Suppressor macrophage treated with lipopolysaccharide for 1 hour (primary cell): ENCODE data around the gene PCDH15.

Source experiments
- DNase-seq, 3 donors: peaks; one replicate each; pipeline ENCODE4 v3.0.0-alpha.2; 2020 to 2022

Gene PCDH15

DNA sequence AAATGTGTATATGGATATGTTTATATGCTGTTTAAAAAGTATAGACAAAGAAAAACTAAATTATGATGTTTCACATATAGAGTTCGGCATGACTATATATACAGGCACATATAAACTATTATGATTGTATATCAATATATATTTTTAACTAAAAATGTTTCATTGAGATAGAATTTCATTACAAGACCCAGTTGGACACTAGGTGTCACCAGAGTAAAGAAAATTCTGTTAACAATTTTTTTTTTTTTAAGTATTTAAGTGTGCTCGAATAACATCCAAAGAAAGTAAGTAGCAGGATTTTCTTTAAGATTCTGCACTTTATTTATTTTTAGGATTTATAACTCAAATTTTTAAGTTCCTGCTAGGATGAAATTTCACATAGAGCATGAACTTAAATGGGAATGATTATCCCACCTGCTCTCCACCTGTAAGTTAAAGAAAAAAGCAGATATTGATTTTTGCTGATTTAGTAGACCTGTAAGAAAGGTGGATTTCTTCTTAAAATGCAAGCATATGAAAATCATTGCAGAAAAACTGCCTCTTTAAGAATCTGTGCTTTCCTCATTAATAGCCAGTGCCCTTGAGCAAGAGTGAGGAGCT is 961.5 kb downstream of the PCDH15 start:
- DNase-seq = peak in 2 of 3 donors; percentile 6 to 14

DNA sequence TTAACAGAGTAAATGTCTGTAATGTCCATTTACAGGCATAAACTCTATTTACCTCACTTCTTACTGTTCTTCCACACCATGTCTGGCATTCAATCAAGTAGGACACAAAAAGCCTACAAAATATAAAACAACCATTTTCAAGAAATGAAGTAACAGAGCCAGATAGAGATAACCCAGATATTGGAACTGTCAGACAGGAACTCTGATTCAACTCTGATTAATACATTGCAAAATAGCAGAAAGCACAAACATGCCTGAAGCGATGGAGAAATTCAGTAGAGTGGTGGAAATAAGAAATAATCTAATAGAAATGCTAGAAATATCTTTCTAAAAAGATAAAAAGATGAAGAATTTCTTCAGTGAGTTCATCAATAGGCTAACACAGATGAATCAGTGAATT is 964.4 kb downstream of the PCDH15 start:
- no peak for DNase-seq

DNA sequence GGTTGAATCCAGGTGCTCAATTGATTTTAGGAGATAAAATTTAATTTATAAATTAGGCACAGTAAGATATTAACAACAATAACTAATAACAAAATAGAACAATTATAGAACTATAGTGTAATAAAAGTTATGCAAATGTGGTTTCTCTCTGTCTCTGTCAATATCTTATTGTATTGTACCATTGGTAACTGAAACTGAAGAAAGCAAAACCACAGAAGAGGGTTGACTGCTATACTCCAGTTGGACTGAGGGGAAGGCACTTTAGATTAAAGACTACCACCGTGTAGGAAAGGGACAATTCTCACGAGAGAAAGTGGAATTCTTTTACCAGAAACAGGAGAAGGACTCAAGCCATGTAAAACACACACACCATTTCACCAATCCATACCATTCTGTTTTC is 967.1 kb downstream of the PCDH15 start:
- DNase-seq = no peak

DNA sequence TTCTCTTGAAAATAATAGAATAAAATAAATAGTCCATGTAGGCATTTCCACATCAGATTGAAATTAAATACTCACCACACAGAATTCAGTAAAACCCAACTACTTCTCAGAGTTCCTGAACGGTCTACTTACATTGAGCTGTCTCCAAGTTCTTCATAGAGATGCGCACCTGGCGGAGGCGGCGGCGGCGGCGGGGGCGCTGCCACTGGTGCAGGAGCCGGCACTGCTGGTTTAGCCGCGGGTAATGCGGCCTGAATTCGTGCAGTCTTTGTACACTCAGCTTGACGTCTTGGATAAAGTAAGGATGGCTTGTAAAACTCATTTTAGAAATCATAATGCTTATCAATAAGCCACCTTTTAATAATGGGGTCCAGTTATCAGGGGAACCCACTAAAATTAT is 973.8 kb downstream of the PCDH15 start:
- no peak for DNase-seq

DNA sequence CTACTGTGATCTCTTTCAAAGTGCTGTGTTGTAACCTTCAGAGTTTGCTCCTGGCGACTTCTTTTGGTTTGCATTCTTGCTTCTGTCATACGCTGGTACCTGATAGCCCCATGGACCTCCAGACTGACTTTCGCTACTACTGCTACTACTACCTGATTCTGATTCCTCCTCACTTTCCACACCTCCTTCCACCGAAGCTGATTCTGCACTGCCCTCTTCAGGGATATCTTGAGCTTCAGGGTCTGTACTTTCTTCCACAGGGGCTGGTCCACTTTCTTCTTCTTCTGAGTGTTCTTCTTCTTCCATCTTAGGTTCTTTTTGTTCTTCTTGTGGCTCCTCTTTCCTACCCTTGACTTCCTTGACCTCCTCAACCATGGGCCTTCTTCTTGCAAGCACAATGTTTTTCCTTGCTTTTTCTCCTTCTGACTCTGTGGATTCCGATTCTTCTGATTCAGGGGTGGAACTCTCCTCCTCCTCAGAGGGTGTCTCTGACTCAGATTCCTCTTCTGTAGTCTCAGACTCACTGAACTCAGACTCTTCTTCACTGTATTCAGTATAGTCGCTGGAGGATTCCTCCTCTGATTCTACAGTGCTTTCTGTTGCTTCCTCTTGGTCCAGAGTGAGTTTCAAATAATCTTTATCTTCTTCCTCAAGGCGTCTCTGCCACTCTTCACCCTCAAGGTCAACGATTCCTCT is 992.2 kb downstream of the PCDH15 start:
- no peak for DNase-seq

DNA sequence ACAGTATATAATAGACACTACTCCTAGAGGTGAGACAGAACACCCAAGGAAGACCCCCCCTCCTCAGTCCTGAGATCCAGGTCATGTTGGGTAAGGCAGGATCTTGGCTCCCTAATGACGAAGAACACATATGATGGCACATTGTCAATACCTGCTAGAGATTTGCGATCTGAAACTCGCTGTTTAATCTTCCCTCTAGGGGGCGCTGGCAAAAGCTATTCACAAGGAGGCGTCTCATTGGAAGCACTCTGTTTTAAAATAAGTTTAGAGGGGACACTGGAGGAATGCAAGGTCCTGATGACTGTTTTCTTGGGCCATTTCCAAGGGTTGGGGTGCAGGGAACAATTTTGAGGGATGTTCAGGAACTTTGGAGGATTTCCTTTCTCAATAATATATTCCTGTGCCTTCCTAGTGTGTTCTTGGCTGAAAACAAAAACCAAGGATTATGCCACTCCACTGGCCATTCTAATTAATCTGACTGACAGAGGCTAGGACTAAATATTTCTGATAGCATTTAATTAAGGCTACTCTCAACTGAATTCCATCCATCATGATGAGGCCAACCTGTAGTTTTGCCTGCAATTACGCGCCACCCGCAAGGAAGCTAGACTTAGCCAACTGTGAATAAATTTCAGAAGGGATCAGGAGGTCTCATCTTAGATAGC is 1014.7 kb downstream of the PCDH15 start:
- no peak for DNase-seq

DNA sequence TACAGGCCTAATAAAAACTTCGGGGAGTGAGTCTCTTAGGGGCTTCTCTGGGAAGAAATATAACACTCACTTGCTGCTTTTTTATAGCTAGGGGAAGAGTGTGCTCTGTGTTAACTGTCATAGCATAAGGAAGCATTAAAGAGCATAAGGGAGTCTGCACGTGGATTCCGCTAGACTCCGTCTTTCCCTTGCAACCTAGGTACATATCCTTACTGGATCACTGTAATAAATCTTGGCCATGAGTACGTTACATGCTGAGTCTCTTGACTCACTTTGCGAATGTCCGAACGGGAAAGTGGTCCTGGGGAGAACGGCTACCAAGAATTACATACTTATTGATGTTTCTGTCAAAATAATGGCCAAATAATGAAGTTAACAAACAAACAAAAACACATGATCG is 1029.3 kb downstream of the PCDH15 start:
- DNase-seq = no peak

DNA sequence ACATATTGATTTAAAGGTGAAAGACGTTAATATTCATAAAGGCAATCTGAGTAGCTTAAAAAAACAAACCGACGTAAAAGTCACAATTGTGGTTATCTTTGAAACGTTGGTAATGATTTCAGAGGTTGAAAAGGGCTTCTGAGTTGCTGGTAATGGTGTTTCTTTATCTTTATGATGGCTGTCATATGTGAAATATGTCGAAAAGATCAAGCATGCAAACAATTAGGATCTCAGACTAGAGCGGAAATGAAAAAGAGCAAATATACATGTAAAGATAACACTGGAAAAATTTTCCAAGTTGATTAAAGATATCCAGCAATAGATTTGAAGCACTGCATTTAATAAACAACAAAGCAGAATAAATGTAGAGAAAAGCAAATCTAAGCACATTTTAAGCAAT is 1030.1 kb downstream of the PCDH15 start:
- DNase-seq = no peak

DNA sequence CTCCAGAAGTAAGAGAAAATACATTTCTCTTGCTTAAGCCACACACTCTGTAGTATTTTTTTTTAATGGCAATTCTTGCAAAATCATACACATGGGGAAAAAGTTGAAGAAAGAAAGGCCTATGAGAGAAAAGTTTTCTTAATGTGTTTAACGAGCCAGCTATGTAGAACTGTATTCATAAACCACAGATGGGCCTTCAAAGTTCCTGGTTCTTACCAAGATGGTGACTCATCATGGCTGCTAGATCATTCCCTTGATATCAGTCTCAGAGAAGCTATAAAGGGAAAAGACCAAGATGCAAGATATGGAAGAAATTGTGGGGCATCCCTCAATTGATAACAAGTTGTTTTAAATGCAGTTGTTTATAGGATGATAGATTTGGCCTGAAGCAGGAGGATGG is 1035.7 kb downstream of the PCDH15 start:
- DNase-seq = no peak

DNA sequence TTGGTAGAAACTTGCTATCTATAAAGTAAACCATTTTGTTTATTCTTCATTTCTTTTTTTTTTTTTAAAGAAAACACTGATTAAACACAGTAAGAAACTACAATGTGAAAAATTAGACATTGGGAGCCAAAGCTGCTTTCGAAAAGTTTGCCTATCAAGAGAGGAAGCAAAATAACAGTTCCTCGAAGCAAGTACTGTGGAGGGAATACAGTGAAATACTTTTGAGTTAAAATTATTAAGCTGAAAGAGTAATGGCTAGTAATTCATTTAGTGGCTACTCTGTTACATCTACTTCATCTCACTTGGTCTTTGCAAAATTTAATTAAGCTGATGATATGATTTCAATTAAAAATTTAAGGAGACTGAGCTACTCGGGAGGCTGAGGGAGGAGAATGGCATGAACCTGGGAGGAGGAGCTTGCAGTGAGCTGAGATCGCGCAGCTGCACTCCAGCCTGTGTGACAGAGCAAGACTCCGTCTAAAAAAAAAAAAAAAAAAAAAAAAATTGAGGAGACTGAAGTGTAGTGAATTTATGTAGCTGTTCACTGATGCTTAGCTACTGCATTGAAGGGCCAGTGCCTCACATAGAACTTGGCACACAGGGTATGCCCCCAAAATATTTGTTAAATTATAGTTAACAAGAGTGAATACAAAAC is 1046.3 kb downstream of the PCDH15 start:
- no peak for DNase-seq
